ENCODE measurements around the gene NFIC. TPM values are rescaled to one million over a fixed set of nuclear protein-coding genes. Genes with fewer than 3 reads are reported as not detected.

The NFIC gene
- total RNA-seq, 6 experiments from 2014 or later = 94.6 to 168 (median 120) TPM

- H3K27ac ChIP-seq = peak overlapping the region; percentile 70 to 81 (median 77)
- no peak overlapping the region for H3K4me3 ChIP-seq
- 81% methylated on average over 6 of the region's 11 CpGs for WGBS (ENCODE audit: insufficient coverage, low coverage, low lambda C conversion rate, missing lambda C conversion rate)
- intact Hi-C loops (cut with DNase I) = loop anchor here (10.0 kb wide), 2 partner anchors 89 to 109 kb away; no protein-coding TSS in a partner anchor
- peaks cover 0 to 51% (median 19%) of the 10 kb centered on the region in 4 donors for H3K36me3 ChIP-seq
- no peaks in the 10 kb centered on the region for H3K9me3 ChIP-seq
- ATAC-seq (no peak), DNase-seq (no peak)
- H3K27me3 ChIP-seq = no peaks in the 10 kb centered on the region
- TF ChIP-seq POLR2A (IDR thresholded peaks at IDR 0.05) (no peak), CTCF (IDR thresholded peaks at IDR 0.05) (no peak)
- H3K4me1 ChIP-seq = peaks cover 0 to 39% (median 15%) of the 10 kb centered on the region in 4 donors
These were observed 67.6 kb downstream of the NFIC start for GRCh38 chr19:3433805-3434540.

- WGBS (ENCODE audit: insufficient coverage, low coverage, low lambda C conversion rate, missing lambda C conversion rate) = 61% methylated on average over 3 of the region's 67 CpGs
- intact Hi-C loops (cut with DNase I) = loop anchor here (10.0 kb wide), 2 partner anchors 90 to 110 kb away; no protein-coding TSS in a partner anchor
- no peaks in the 10 kb centered on the region for H3K9me3 ChIP-seq
- TF ChIP-seq POLR2A (IDR thresholded peaks at IDR 0.05) = no peak
- no peak for TF ChIP-seq CTCF (IDR thresholded peaks at IDR 0.05)
- peak overlapping the region; percentile 12 to 40 (median 21) for H3K4me3 ChIP-seq
- peak; percentile 68 to 82 (median 72) for ATAC-seq
- peak overlapping the region; percentile 70 to 81 (median 77) for H3K27ac ChIP-seq
- no peaks in the 10 kb centered on the region for H3K27me3 ChIP-seq
- DNase-seq = peak; percentile 85 to 93 (median 93)
- H3K4me1 ChIP-seq = peaks cover 0 to 33% (median 11%) of the 10 kb centered on the region in 4 donors
- H3K36me3 ChIP-seq = peaks cover 0 to 54% (median 19%) of the 10 kb centered on the region in 4 donors
These were observed 68.5 kb downstream of the NFIC start for GRCh38 chr19:3434630-3435553.

DNA sequence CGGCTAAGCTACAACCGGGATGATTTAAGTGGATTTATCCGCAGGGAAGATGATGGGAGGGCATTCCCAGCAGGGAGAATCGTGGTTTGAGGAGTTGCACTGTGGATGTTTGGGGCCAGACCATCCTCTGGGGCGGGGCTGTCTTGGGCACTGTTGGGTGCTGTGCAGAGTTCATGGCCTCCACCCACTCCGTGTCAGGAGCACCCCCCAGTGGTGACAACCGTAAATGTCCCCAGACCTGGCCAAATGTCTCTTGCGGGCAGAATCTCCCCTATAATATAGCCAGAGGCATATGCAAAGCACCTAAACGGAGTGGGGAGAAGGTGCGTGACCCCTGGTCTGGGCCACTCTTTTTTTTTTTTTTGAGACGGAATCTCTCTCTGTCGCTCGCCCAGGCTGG lies 73.7 kb downstream of the NFIC start:
- Histone ChIP-seq H3K9me3 (no peaks in the 10 kb centered on the region), H3K36me3 (peaks cover 0 to 70% (median 28%) of the 10 kb centered on the region in 4 donors), H3K4me1 (peaks cover 0 to 6% (median 0%) of the 10 kb centered on the region in 4 donors), H3K4me3 (no peak overlapping the region), H3K27me3 (no peaks in the 10 kb centered on the region), H3K27ac (no peak overlapping the region)
- intact Hi-C loops (cut with DNase I) = no loop called here
- TF ChIP-seq CTCF (IDR thresholded peaks at IDR 0.05) = peak; percentile 52 to 65 (median 59)
- TF ChIP-seq POLR2A (IDR thresholded peaks at IDR 0.05) = no peak
- ATAC-seq (peak; percentile 68 to 83 (median 77)), DNase-seq (peak in 1 of 3 donors; percentile 77)
- WGBS (ENCODE audit: insufficient coverage, low coverage, low lambda C conversion rate, missing lambda C conversion rate) = 27% methylated on average over 3 of the region's 13 CpGs

GRCh38 chr19:3441089-3441985 lies 75.0 kb downstream of the NFIC start:
- intact Hi-C loops (cut with DNase I) = no loop called here
- no peak overlapping the region for H3K27ac ChIP-seq
- DNase-seq = no peak
- peaks cover 6 to 70% (median 35%) of the 10 kb centered on the region in 4 donors for H3K36me3 ChIP-seq
- H3K27me3 ChIP-seq = no peaks in the 10 kb centered on the region
- ATAC-seq = no peak
- H3K9me3 ChIP-seq = no peaks in the 10 kb centered on the region
- H3K4me1 ChIP-seq = peaks cover 0 to 6% (median 0%) of the 10 kb centered on the region in 4 donors
- 72% methylated on average over 5 of the region's 25 CpGs for WGBS (ENCODE audit: insufficient coverage, low coverage, low lambda C conversion rate, missing lambda C conversion rate)
- no peak for TF ChIP-seq POLR2A (IDR thresholded peaks at IDR 0.05)
- TF ChIP-seq CTCF (IDR thresholded peaks at IDR 0.05) = no peak
- no peak overlapping the region for H3K4me3 ChIP-seq

Data from right lobe of liver (tissue), 6 donors.